Measurements from ENCODE around the gene PHACTR3. TPM values are rescaled to one million over a fixed set of nuclear protein-coding genes. Genes with fewer than 3 reads are reported as not detected.

Gene PHACTR3
- total RNA-seq, 1 experiment from 2014 or later = not detected

- H3K27me3 ChIP-seq (ENCODE audit: insufficient read depth, low read length) = peaks cover 11% of the 10 kb centered on the region
- intact Hi-C loops (cut with micrococcal nuclease) = no loop called here
- H2AFZ ChIP-seq (ENCODE audit: low read depth, low read length, poor library complexity, severe bottlenecking) = no peak overlapping the region
- TF ChIP-seq SIN3A (IDR thresholded peaks at IDR 0.05; ENCODE audit: low read depth) (no peak), YY1 (IDR thresholded peaks at IDR 0.05; ENCODE audit: extremely low read depth, insufficient replicate concordance, low read depth, low read length) (no peak), MAX (IDR thresholded peaks at IDR 0.05) (no peak), ELF1 (IDR thresholded peaks at IDR 0.05; ENCODE audit: borderline replicate concordance, low read depth) (no peak), ZFX (IDR thresholded peaks at IDR 0.05) (no peak), SRF (IDR thresholded peaks at IDR 0.05; ENCODE audit: low read depth) (no peak), EGR1 (IDR thresholded peaks at IDR 0.05; ENCODE audit: low read depth) (no peak), POLR2A (IDR thresholded peaks at IDR 0.05; ENCODE audit: borderline replicate concordance, extremely low read depth, insufficient read depth, insufficient read length) (no peak)
- H3K9ac ChIP-seq (ENCODE audit: low read length) = no peak overlapping the region
- no peaks in the 10 kb centered on the region for H3K9me3 ChIP-seq (ENCODE audit: control insufficient read depth in 1 of 2, insufficient read depth in 1 of 2, low read depth in 1 of 2, low read length in 2 of 2)
- H3K36me3 ChIP-seq (ENCODE audit: control insufficient read depth in 1 of 2, insufficient read depth in 2 of 2, low read length in 2 of 2) = no peaks in the 10 kb centered on the region
- H3K4me3 ChIP-seq (replicated peaks in 1 of 2; ENCODE audit: low read depth in 1 of 2, low read length in 2 of 2) = no peak overlapping the region
- no peaks in the 10 kb centered on the region for H3K9me2 ChIP-seq (ENCODE audit: insufficient read depth)
- no peak overlapping the region for H3K27ac ChIP-seq (ENCODE audit: low read depth, low read length)
- no peaks in the 10 kb centered on the region for H3K79me2 ChIP-seq (ENCODE audit: insufficient read depth, low read length)
- DNase-seq (ENCODE audit: low read depth, low spot score) = no peak
- no peaks in the 10 kb centered on the region for H4K20me1 ChIP-seq (ENCODE audit: insufficient read depth)
- no TSS peak for BruUV-seq (replicated peaks)
- RAD21 ChIA-PET (ENCODE audit: low non-redundant PET in 1 of 2, low total read pairs in 2 of 2, uncharacterized antibody in 2 of 2, unreplicated experiment in 2 of 2) = no interaction called here
- CTCF ChIA-PET = interaction anchor here (0.9 kb wide), 1 partner anchor 23 kb away, joined by 3 read pairs; no protein-coding TSS in a partner anchor
- ATAC-seq = no peak
- POLR2A ChIA-PET = no interaction called here
- H3K4me1 ChIP-seq (ENCODE audit: control insufficient read depth in 1 of 2, insufficient read depth in 2 of 2, low read length in 2 of 2) = no peaks in the 10 kb centered on the region
- no peak overlapping the region for H3K4me2 ChIP-seq (ENCODE audit: low read length)
Observed at GRCh38 chr20:59873409-59873808, 269.1 kb downstream of the PHACTR3 start.

GRCh38 chr20:59880198-59880597 is 275.9 kb downstream of the PHACTR3 start:
- H2AFZ ChIP-seq (ENCODE audit: low read depth, low read length, poor library complexity, severe bottlenecking) = no peak overlapping the region
- H3K79me2 ChIP-seq (ENCODE audit: insufficient read depth, low read length) = no peaks in the 10 kb centered on the region
- CTCF ChIA-PET = interaction anchor here (0.8 to 1.8 kb wide), 2 partner anchors 30 to 54 kb away, joined by 4 to 6 read pairs; no protein-coding TSS in a partner anchor
- H4K20me1 ChIP-seq (ENCODE audit: insufficient read depth) = no peaks in the 10 kb centered on the region
- intact Hi-C loops (cut with micrococcal nuclease) = no loop called here
- POLR2A ChIA-PET = no interaction called here
- H3K36me3 ChIP-seq (ENCODE audit: control insufficient read depth in 1 of 2, insufficient read depth in 2 of 2, low read length in 2 of 2) = no peaks in the 10 kb centered on the region
- H3K4me3 ChIP-seq (replicated peaks in 1 of 2; ENCODE audit: low read depth in 1 of 2, low read length in 2 of 2) = no peak overlapping the region
- no peaks in the 10 kb centered on the region; the same call in 1 of the 2 replicates for H3K27me3 ChIP-seq (ENCODE audit: insufficient read depth, low read length)
- no TSS peak for BruUV-seq (replicated peaks)
- RAD21 ChIA-PET (ENCODE audit: low non-redundant PET in 1 of 2, low total read pairs in 2 of 2, uncharacterized antibody in 2 of 2, unreplicated experiment in 2 of 2) = no interaction called here
- TF ChIP-seq CBX3 (IDR thresholded peaks at IDR 0.05; ENCODE audit: low read depth) = no peak
- no peak for ATAC-seq
- H3K27ac ChIP-seq (ENCODE audit: low read depth, low read length) = no peak overlapping the region
- H3K9me3 ChIP-seq (ENCODE audit: control insufficient read depth in 1 of 2, insufficient read depth in 1 of 2, low read depth in 1 of 2, low read length in 2 of 2) = no peaks in the 10 kb centered on the region
- no peaks in the 10 kb centered on the region for H3K4me1 ChIP-seq (ENCODE audit: control insufficient read depth in 1 of 2, insufficient read depth in 2 of 2, low read length in 2 of 2)
- H3K9ac ChIP-seq (ENCODE audit: low read length) = no peak overlapping the region
- no peaks in the 10 kb centered on the region for H3K9me2 ChIP-seq (ENCODE audit: insufficient read depth)
- H3K4me2 ChIP-seq (ENCODE audit: low read length) = no peak overlapping the region
- DNase-seq (ENCODE audit: low read depth, low spot score) = no peak

Measured in HCT116 (cell line).